ENCODE data around the gene LRRC8C.

DNA sequence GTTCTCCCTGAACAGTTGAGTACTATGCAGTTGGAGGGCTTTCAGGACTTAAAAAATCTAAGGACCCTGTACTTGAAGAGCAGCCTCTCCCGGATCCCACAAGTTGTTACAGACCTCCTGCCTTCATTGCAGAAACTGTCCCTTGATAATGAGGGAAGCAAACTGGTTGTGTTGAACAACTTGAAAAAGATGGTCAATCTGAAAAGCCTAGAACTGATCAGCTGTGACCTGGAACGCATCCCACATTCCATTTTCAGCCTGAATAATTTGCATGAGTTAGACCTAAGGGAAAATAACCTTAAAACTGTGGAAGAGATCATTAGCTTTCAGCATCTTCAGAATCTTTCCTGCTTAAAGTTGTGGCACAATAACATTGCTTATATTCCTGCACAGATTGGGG lies 48.7 kb upstream of the LRRC8C start:
- TF ChIP-seq, protein P1, sequence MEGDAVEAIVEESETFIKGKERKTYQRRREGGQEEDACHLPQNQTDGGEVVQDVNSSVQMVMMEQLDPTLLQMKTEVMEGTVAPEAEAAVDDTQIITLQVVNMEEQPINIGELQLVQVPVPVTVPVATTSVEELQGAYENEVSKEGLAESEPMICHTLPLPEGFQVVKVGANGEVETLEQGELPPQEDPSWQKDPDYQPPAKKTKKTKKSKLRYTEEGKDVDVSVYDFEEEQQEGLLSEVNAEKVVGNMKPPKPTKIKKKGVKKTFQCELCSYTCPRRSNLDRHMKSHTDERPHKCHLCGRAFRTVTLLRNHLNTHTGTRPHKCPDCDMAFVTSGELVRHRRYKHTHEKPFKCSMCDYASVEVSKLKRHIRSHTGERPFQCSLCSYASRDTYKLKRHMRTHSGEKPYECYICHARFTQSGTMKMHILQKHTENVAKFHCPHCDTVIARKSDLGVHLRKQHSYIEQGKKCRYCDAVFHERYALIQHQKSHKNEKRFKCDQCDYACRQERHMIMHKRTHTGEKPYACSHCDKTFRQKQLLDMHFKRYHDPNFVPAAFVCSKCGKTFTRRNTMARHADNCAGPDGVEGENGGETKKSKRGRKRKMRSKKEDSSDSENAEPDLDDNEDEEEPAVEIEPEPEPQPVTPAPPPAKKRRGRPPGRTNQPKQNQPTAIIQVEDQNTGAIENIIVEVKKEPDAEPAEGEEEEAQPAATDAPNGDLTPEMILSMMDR (conservative IDR thresholded peaks at IDR 0.05 in 1 of 2, IDR thresholded peaks at IDR 0.05 in 1 of 2; ENCODE audit: extremely low read depth in 1 of 2, insufficient read depth in 1 of 2, low read depth in 1 of 2, low read length in 2 of 2) = no peak
- TF ChIP-seq EZH2 (IDR thresholded peaks at IDR 0.05; ENCODE audit: borderline replicate concordance, low read length) = no peak
